ENCODE data around the gene CENPA.
A peak's percentile ranks its signal among the peaks of the same experiment; 100 is the strongest.

The CENPA gene

GRCh38 chr2:26763019-26763418 lies 22.8 kb upstream of the CENPA start:
- no peak for DNase-seq

- peak; percentile 96 for DNase-seq
Observed at GRCh38 chr2:26764078-26764887, 21.6 kb upstream of the CENPA start, which contains the start of gene SLC35F6. TSS of gene SLC35F6 (plus strand) at chr2:26764284. CDS start at chr2:26764350, 66 bp downstream.

- DNase-seq, result no peak
Observed at GRCh38 chr2:26764906-26765305, 20.9 kb upstream of the CENPA start.

GRCh38 chr2:26765475-26766200 lies 20.2 kb upstream of the CENPA start:
- no peak for DNase-seq

GRCh38 chr2:26767129-26767528 lies 18.7 kb upstream of the CENPA start:
- DNase-seq, result no peak

- DNase-seq, result no peak
Observed at GRCh38 chr2:26767894-26768487, 17.9 kb upstream of the CENPA start.

- DNase-seq, result no peak
Observed at GRCh38 chr2:26768759-26769088, 17.1 kb upstream of the CENPA start.

GRCh38 chr2:26769089-26769761 lies 16.6 kb upstream of the CENPA start:
- no peak for DNase-seq

- DNase-seq, result no peak
Observed at GRCh38 chr2:26770986-26771586, 14.8 kb upstream of the CENPA start.

GRCh38 chr2:26772064-26773001 lies 13.5 kb upstream of the CENPA start:
- no peak for DNase-seq

GRCh38 chr2:26776195-26776800 lies 9.6 kb upstream of the CENPA start:
- DNase-seq, result no peak

- DNase-seq, result no peak
Observed at GRCh38 chr2:26778098-26778497, 7.8 kb upstream of the CENPA start.

- no peak for DNase-seq
Observed at GRCh38 chr2:26778507-26778906, 7.3 kb upstream of the CENPA start.

- DNase-seq, result no peak
Observed at GRCh38 chr2:26780203-26780760, 5.6 kb upstream of the CENPA start.

GRCh38 chr2:26782876-26783704 lies 2.8 kb upstream of the CENPA start:
- no peak for DNase-seq

- no peak for DNase-seq
Observed at GRCh38 chr2:26784570-26785234, 1.2 kb upstream of the CENPA start.

- peak; percentile 28 for DNase-seq
Observed at GRCh38 chr2:26786207-26787028, 562 bp downstream of the CENPA start.

- no peak for DNase-seq
Observed at GRCh38 chr2:26792720-26793119, 6.9 kb downstream of the CENPA start.

- no peak for DNase-seq
Observed at GRCh38 chr2:26793518-26793917, 7.7 kb downstream of the CENPA start.
